Measurements from ENCODE around the gene JAKMIP1.

Gene JAKMIP1

DNA sequence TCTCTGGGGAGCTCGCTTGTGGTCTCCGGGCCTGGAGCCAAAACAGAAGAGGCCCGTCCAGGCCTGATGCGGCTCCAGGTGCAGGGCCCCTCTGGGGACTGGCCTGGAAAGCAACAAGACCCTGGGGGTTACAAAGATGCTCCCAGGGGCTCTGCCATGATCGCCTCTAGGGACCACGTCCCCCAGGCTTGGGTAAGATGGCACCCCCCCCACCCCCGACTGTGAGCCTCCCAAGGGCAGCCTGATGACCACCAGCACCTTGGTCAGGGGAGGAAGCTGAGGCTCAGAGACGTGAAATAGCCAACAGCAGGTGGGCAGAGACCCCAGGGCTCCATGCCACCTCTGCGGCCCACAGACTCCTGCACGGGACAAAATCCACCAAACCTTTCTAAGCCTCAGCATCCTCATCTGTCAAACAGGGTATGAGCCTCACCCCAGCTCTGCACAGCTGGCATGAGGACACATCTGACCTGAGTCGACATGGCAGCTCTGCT is 207.5 kb downstream of the JAKMIP1 start:
- H3K4me3 ChIP-seq (replicated peaks; ENCODE audit: low read depth, low read length): no peak overlapping the region
- TF ChIP-seq, protein P1, sequence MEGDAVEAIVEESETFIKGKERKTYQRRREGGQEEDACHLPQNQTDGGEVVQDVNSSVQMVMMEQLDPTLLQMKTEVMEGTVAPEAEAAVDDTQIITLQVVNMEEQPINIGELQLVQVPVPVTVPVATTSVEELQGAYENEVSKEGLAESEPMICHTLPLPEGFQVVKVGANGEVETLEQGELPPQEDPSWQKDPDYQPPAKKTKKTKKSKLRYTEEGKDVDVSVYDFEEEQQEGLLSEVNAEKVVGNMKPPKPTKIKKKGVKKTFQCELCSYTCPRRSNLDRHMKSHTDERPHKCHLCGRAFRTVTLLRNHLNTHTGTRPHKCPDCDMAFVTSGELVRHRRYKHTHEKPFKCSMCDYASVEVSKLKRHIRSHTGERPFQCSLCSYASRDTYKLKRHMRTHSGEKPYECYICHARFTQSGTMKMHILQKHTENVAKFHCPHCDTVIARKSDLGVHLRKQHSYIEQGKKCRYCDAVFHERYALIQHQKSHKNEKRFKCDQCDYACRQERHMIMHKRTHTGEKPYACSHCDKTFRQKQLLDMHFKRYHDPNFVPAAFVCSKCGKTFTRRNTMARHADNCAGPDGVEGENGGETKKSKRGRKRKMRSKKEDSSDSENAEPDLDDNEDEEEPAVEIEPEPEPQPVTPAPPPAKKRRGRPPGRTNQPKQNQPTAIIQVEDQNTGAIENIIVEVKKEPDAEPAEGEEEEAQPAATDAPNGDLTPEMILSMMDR (IDR thresholded peaks at IDR 0.05; ENCODE audit: low read depth, low read length, missing control alignments): no peak
- no peak for DNase-seq (ENCODE audit: extremely low read depth, low read depth)

DNA sequence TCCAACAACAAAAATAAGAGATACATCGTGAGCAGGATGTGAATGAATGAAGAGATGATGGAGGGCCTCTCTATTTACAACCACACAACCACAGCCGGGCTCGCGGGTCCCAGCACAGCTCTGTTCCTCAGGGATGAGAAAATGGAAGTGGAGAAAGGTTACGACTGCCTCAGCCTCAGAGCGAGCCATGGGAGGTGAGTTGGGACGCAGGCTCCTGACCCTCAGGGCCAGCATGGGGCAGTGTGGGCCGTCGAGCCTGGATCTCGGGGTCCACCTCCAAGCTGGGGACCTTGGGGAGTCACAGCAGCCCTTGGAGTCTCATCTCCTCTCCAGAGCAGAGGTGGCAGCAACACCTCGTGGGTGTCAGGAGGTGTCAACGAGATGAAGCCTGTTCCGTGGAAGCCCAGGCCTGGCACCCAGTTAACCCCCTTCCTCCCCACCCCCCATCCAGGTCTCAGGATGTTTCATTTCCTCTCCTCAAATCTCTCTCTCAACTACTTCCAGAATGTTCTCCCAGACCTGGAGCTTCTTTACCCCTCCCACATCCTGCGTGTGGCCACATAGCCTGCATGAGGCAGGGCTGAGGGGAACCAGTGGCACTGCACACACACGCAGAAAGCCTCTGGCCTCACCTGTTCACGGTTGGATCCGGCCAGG is 208.1 kb downstream of the JAKMIP1 start:
- DNase-seq (ENCODE audit: extremely low read depth, low read depth): no peak
- TF ChIP-seq, protein P1 (IDR thresholded peaks at IDR 0.05; ENCODE audit: low read depth, low read length, missing control alignments): no peak

GRCh38 chr4:5991405-5991804 is 208.9 kb downstream of the JAKMIP1 start:
- DNase-seq (ENCODE audit: extremely low read depth, low read depth): no peak
- no peak overlapping the region for H3K4me3 ChIP-seq (replicated peaks; ENCODE audit: low read depth, low read length)
- TF ChIP-seq, protein P1 (IDR thresholded peaks at IDR 0.05; ENCODE audit: low read depth, low read length, missing control alignments): no peak

More for the DNA sequence above, 208.1 kb downstream of the JAKMIP1 start:
- H3K4me3 ChIP-seq (replicated peaks; ENCODE audit: low read depth, low read length): no peak overlapping the region

DNA sequence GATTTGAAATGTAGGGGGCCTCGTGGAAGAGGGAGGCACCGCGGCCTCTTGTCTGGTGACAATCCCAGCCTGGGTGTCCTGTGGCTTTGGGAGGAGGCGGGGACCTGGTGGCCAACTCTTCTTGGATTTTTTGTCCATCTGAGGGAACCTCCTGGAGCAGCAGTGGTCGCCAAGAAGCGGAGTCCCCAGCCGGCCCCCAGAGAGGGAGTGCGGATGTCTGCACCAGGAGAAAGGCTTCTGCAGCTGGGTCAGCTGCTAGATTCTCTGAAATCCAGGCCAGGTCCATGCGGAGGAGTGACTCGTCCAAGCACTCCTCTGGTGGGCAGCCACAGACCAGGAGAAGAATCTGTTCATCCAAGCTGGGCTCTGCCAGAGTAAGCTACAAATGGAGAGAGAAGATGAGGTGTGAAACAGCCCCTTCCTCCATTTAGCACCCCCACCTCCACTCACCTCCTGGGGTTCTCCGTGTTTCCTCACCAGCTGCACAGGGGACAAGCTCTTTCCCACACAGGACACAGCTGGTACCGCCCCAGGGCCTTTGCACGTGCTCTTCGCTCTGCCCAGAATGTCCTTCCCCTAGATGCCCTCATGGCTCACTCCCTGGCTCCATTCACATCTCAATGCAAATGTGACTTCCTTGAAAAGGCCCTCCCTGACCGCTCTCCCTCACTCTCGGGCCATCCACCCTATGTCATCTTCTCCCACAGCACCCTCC is 209.7 kb downstream of the JAKMIP1 start:
- no peak for DNase-seq (ENCODE audit: extremely low read depth, low read depth)
- no peak overlapping the region for H3K4me3 ChIP-seq (replicated peaks; ENCODE audit: low read depth, low read length)
- TF ChIP-seq, protein P1 (IDR thresholded peaks at IDR 0.05; ENCODE audit: low read depth, low read length, missing control alignments): no peak

DNA sequence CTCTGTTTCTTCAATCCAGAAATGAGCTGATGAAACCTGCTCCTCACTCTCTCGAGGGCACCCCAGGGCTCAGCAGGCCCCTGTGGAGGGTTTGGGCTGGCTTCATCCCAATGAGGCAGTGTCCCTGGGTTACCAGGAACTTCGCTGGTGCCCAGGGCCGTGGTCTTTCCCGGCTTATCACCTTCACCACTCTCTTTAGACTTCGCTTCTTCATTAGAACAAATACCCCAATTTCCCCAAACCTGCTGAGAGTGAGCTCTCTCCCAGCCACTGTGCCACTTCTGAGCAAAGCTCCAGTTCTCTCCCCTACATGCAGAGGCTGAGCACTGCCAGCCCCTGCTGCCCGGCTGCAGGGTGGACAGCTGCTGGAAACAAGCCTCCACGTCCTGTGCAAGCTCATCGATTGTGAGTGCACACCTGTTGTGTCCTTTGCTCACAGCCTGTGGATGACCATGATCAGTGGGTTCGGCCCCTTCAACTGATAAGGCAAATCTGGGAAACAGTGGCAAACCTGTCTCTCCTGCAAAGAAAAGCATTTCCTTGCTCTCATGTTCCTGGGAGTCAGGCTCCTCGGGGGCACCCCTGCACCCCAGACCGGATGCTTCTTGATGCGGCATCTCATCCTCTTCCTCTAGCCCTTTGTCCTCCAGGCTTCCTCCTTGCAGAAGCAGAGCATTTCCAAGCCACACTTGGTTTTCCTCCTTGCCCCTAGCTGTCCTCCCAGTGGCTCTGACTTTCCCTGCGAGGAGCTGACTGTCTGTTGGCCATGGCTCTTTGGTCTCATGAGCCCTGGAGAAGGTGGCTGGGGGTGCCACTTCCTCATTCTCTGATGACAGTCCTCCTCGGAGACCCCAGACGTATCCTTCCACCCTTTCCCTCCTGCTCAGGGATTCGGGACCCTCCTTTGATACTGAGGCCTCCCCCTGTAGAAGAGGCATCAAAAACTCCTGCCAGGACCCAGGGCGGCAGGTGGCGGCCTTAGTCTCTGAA is 210.8 kb downstream of the JAKMIP1 start:
- TF ChIP-seq, protein P1 (IDR thresholded peaks at IDR 0.05; ENCODE audit: low read depth, low read length, missing control alignments): no peak
- DNase-seq (ENCODE audit: extremely low read depth, low read depth): no peak
- no peak overlapping the region for H3K4me3 ChIP-seq (replicated peaks; ENCODE audit: low read depth, low read length)

GRCh38 chr4:5988086-5988845 is 212.1 kb downstream of the JAKMIP1 start:
- no peak overlapping the region for H3K4me3 ChIP-seq (replicated peaks; ENCODE audit: low read depth, low read length)
- no peak for DNase-seq (ENCODE audit: extremely low read depth, low read depth)
- TF ChIP-seq, protein P1 (IDR thresholded peaks at IDR 0.05; ENCODE audit: low read depth, low read length, missing control alignments): no peak
